Omental fat pad (tissue), 4 donors: Measurements from ENCODE around the gene SRL. TPM values are rescaled to one million over a fixed set of nuclear protein-coding genes. Genes with fewer than 3 reads are reported as not detected.

ENCODE experiments used
- ATAC-seq: fragments of 150-250 bp; one replicate; pipeline ENCODE4 v1.9.1; 2016; ENCODE audit warnings: mild to moderate bottlenecking, moderate library complexity; ENCODE audit not compliant: low FRiP score
- DNase-seq: peaks from one replicate; pipeline ENCODE4 v3.0.0-alpha.2; 2019; ENCODE audit warnings: low spot score
- total RNA-seq, 4 donors: library from RNA; depleted of rRNA; stranded (reverse); fragments of >200 nt; gene quantifications; one replicate each; pipeline ENCODE4 v1.1.0, GENCODE V29; 2016
- TF ChIP-seq, protein P1 (sequence below), 3 donors: fragments of 450-650 bp; IDR thresholded peaks; one replicate each; pipeline ENCODE4 v1.5.1; 2016 to 2017; ENCODE audit warnings: antibody characterized with exemption in 3 of 3, mild to moderate bottlenecking in 3 of 3, moderate library complexity in 2 of 3

The SRL gene
- total RNA-seq, 4 donors from 2014 or later: 0.84 to 4.4 (median 1.9) TPM

GRCh38 chr16:4239020-4239419 is 2.9 kb downstream of the SRL start:
- peak; percentile 18 for ATAC-seq
- DNase-seq: no peak
- TF ChIP-seq, protein P1, sequence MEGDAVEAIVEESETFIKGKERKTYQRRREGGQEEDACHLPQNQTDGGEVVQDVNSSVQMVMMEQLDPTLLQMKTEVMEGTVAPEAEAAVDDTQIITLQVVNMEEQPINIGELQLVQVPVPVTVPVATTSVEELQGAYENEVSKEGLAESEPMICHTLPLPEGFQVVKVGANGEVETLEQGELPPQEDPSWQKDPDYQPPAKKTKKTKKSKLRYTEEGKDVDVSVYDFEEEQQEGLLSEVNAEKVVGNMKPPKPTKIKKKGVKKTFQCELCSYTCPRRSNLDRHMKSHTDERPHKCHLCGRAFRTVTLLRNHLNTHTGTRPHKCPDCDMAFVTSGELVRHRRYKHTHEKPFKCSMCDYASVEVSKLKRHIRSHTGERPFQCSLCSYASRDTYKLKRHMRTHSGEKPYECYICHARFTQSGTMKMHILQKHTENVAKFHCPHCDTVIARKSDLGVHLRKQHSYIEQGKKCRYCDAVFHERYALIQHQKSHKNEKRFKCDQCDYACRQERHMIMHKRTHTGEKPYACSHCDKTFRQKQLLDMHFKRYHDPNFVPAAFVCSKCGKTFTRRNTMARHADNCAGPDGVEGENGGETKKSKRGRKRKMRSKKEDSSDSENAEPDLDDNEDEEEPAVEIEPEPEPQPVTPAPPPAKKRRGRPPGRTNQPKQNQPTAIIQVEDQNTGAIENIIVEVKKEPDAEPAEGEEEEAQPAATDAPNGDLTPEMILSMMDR (IDR thresholded peaks at IDR 0.05): no peak

DNA sequence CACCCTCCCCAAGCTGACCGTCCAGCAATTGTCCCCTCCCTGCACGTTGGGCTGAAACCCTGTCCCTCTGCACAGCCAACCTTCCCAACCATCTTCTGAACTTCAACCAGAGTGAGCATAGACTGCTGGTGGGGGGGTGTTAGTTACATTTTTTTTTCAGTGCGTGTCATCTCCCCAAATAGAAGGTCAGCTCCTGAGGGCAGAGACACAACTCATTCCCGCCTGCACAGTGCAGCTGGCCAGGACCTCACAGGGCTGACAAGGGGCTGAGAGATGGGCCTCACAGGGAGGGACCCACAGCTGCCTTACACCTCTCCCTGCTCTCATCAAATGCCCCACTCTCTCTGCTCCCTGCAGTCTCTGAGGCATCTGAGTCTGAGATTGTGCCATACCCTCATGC is 8.4 kb downstream of the SRL start:
- TF ChIP-seq, protein P1 (IDR thresholded peaks at IDR 0.05): no peak
- no peak for ATAC-seq

GRCh38 chr16:4232541-4233386 is 9.1 kb downstream of the SRL start:
- ATAC-seq (no peak), DNase-seq (no peak)
- TF ChIP-seq, protein P1 (IDR thresholded peaks at IDR 0.05): no peak

More for the DNA sequence above, 8.4 kb downstream of the SRL start:
- DNase-seq: no peak

DNA sequence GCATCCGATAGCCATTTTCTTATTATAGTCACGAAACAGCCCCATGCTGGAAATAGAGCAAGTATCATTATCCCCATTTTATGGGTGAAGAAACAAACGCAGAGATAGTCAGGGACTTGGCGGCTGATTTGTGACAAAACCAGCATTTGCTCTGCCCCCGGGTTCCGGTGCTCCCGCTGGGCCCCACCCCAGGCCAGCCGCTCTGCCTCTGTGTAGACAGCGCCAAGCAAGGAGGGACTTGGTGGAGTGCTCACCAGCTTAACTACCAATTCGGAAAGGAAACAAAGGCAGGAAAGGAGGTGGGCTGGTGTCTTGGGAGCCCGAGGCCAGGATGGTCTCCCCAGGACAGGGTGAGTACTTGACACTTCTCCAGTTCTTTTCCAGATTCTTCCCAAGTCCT is 10.0 kb downstream of the SRL start:
- ATAC-seq: no peak
- TF ChIP-seq, protein P1 (IDR thresholded peaks at IDR 0.05): no peak
- no peak for DNase-seq

DNA sequence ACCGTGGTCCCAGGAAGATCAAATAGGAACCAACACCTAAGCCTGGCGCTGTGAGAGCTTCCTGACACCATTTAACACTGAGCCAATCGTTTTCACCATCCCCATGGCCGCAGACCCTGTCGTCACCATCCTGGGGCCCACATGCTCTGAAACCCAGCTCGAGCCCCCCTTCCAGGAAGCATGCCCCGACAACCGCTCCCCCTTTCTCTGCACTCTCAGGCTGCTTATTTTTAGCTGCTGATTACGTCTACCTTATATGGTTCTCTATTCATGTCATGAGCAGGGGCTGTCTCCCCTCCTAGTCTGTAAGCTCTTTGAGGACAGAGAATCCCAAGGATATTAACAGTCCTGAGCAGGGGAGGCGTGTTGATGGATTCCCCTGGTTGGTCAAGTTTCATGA is 10.5 kb downstream of the SRL start:
- ATAC-seq: no peak
- TF ChIP-seq, protein P1 (IDR thresholded peaks at IDR 0.05): no peak

DNA sequence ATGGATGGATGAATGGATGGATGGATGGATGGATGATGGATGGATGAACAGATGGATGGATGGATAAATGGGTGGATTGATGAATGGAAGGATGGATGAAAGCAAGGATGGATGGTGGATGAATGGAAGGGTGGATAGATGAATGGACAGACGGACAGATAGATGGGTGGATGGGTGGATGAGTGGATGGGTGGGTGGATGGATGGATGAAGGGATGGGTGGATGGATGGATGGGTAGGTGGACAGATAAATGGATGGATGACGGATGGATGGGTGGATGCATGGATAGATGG is 14.9 kb downstream of the SRL start:
- ATAC-seq: no peak
- TF ChIP-seq, protein P1 (IDR thresholded peaks at IDR 0.05): no peak
- no peak for DNase-seq

More for the DNA sequence above, 10.5 kb downstream of the SRL start:
- no peak for DNase-seq
